Measurements from ENCODE around the gene FZR1.

FZR1 gene

GRCh38 chr19:3494559-3494958, 11.6 kb upstream of the FZR1 start:
- DNase-seq (ENCODE audit: low spot score), result no peak
- in situ Hi-C loops (cut with MboI; ENCODE audit: low pct_unique_long_range_greater_than_20kb, low sequenced_read_pairs, unreplicated experiment), result loop anchor here (25.0 kb wide), 1 partner anchor 532 kb away; no protein-coding TSS in a partner anchor
- no peak for TF ChIP-seq CTCF (IDR thresholded peaks at IDR 0.05; ENCODE audit: extremely low read depth, insufficient read depth, missing control alignments)

- DNase-seq (ENCODE audit: low spot score), result no peak
- TF ChIP-seq CTCF (IDR thresholded peaks at IDR 0.05; ENCODE audit: extremely low read depth, insufficient read depth, missing control alignments), result no peak
- in situ Hi-C loops (cut with MboI; ENCODE audit: low pct_unique_long_range_greater_than_20kb, low sequenced_read_pairs, unreplicated experiment), result loop anchor here (25.0 kb wide), 1 partner anchor 534 kb away; no protein-coding TSS in a partner anchor
Observed at GRCh38 chr19:3496392-3497273, 9.5 kb upstream of the FZR1 start.

GRCh38 chr19:3497757-3498520, 8.2 kb upstream of the FZR1 start:
- in situ Hi-C loops (cut with MboI; ENCODE audit: low pct_unique_long_range_greater_than_20kb, low sequenced_read_pairs, unreplicated experiment), result loop anchor here (25.0 kb wide), 1 partner anchor 536 kb away; no protein-coding TSS in a partner anchor
- TF ChIP-seq CTCF (IDR thresholded peaks at IDR 0.05; ENCODE audit: extremely low read depth, insufficient read depth, missing control alignments), result no peak
- DNase-seq (ENCODE audit: low spot score), result no peak

- no peak for DNase-seq (ENCODE audit: low spot score)
- no peak for TF ChIP-seq CTCF (IDR thresholded peaks at IDR 0.05; ENCODE audit: extremely low read depth, insufficient read depth, missing control alignments)
- in situ Hi-C loops (cut with MboI; ENCODE audit: low pct_unique_long_range_greater_than_20kb, low sequenced_read_pairs, unreplicated experiment), result loop anchor here (25.0 kb wide), 1 partner anchor 538 kb away; no protein-coding TSS in a partner anchor
Observed at GRCh38 chr19:3499738-3500428, 6.2 kb upstream of the FZR1 start.

GRCh38 chr19:3500429-3501101, 5.5 kb upstream of the FZR1 start, which contains the start of gene DOHH:
TSS of gene DOHH (minus strand) at chr19:3500674. CDS start at chr19:3496814, 3,860 bp downstream.
- TF ChIP-seq CTCF (IDR thresholded peaks at IDR 0.05; ENCODE audit: extremely low read depth, insufficient read depth, missing control alignments), result no peak
- peak; percentile 97 for DNase-seq (ENCODE audit: low spot score)
- in situ Hi-C loops (cut with MboI; ENCODE audit: low pct_unique_long_range_greater_than_20kb, low sequenced_read_pairs, unreplicated experiment), result no loop called here
